ENCODE results near the gene LTBP3. TPM values are rescaled to one million over a fixed set of nuclear protein-coding genes. Genes with fewer than 3 reads are reported as not detected.

Gene LTBP3
- total RNA-seq, 2 experiments from 2014 or later, result 11.2 to 13.8 TPM

GRCh38 chr11:65557280-65558001 is 718 bp downstream of the LTBP3 start:
- Histone ChIP-seq H3K9me2 (ENCODE audit: insufficient read depth, low read length) (no peaks in the 10 kb centered on the region), H2AFZ (ENCODE audit: low read length) (no peak overlapping the region), H3K4me2 (ENCODE audit: low read length) (peak overlapping the region; percentile 49; the same call in 1 of the 2 replicates), H3K27ac (ENCODE audit: low read depth, low read length, poor library complexity, severe bottlenecking) (no peak overlapping the region), H3K4me3 (ENCODE audit: low read depth, low read length, poor library complexity, severe bottlenecking) (no peak overlapping the region), H3K4me1 (ENCODE audit: insufficient read depth, low read length, poor library complexity, severe bottlenecking) (peaks cover 18% of the 10 kb centered on the region), H4K20me1 (ENCODE audit: insufficient read depth, low read length) (no peaks in the 10 kb centered on the region), H3K9me3 (ENCODE audit: low read length) (no peaks in the 10 kb centered on the region), H3K79me2 (ENCODE audit: insufficient read depth, low read depth, low read length) (no peaks in the 10 kb centered on the region), H3K36me3 (ENCODE audit: insufficient read depth, low read length) (no peaks in the 10 kb centered on the region)
- intact Hi-C loops (cut with micrococcal nuclease; ENCODE audit: unreplicated experiment), result no loop called here
- ChIA-PET CTCF (ENCODE audit: unreplicated experiment) (no interaction called here), POLR2A (interaction anchor here (0.9 kb wide), 1 partner anchor 8 kb away, joined by 3 read pairs; no protein-coding TSS in a partner anchor)
- TF ChIP-seq EZH2phosphoT487 (IDR thresholded peaks at IDR 0.05; ENCODE audit: borderline replicate concordance, low read depth, low read length), result no peak
- TF ChIP-seq CTCF (conservative IDR thresholded peaks at IDR 0.05; ENCODE audit: low read length), result no peak
- DNase-seq (ENCODE audit: low spot score), result no peak
- no TSS peak for BruUV-seq (replicated peaks)

- no peak overlapping the region for H3K27ac ChIP-seq (ENCODE audit: low read depth, low read length, poor library complexity, severe bottlenecking)
- intact Hi-C loops (cut with micrococcal nuclease; ENCODE audit: unreplicated experiment), result no loop called here
- H2AFZ ChIP-seq (ENCODE audit: low read length), result no peak overlapping the region
- no peaks in the 10 kb centered on the region for H4K20me1 ChIP-seq (ENCODE audit: insufficient read depth, low read length)
- H3K4me3 ChIP-seq (ENCODE audit: low read depth, low read length, poor library complexity, severe bottlenecking), result no peak overlapping the region
- no peak for DNase-seq (ENCODE audit: low spot score)
- no peaks in the 10 kb centered on the region for H3K36me3 ChIP-seq (ENCODE audit: insufficient read depth, low read length)
- H3K4me1 ChIP-seq (ENCODE audit: insufficient read depth, low read length, poor library complexity, severe bottlenecking), result peaks cover 26% of the 10 kb centered on the region
- no peaks in the 10 kb centered on the region for H3K9me3 ChIP-seq (ENCODE audit: low read length)
- H3K4me2 ChIP-seq (ENCODE audit: low read length), result no peak overlapping the region
- TF ChIP-seq CTCF (conservative IDR thresholded peaks at IDR 0.05; ENCODE audit: low read length) (no peak), EZH2phosphoT487 (IDR thresholded peaks at IDR 0.05; ENCODE audit: borderline replicate concordance, low read depth, low read length) (no peak)
- POLR2A ChIA-PET, result interaction anchor here (0.9 kb wide), 1 partner anchor 9 kb away, joined by 3 read pairs; no protein-coding TSS in a partner anchor
- no peaks in the 10 kb centered on the region for H3K9me2 ChIP-seq (ENCODE audit: insufficient read depth, low read length)
- CTCF ChIA-PET (ENCODE audit: unreplicated experiment), result no interaction called here
- no TSS peak for BruUV-seq (replicated peaks)
- no peaks in the 10 kb centered on the region for H3K79me2 ChIP-seq (ENCODE audit: insufficient read depth, low read depth, low read length)
Measured at GRCh38 chr11:65556470-65557279, 1.5 kb downstream of the LTBP3 start.

Measured in OCI-LY7 (cell line).